WI38 (cell line): ENCODE data around the gene IL12RB2.

ENCODE experiments used
- H3K4me3 ChIP-seq: 2 replicates; pipeline ENCODE4 v1.5.1; 2011; ENCODE audit warnings: low read depth, mild to moderate bottlenecking, control low read depth, low read length
- CTCF ChIP-seq: IDR thresholded peaks from 2 replicates; pipeline ENCODE4 v1.5.1; 2012; ENCODE audit warnings: low read depth, mild to moderate bottlenecking, control low read depth, low read length

IL12RB2 gene

GRCh38 chr1:67336783-67337182 lies 29.1 kb downstream of the IL12RB2 start:
- no peak for TF ChIP-seq CTCF
- no peak overlapping the region for H3K4me3 ChIP-seq

GRCh38 chr1:67338642-67339041 lies 31.0 kb downstream of the IL12RB2 start:
- no peak for TF ChIP-seq CTCF
- no peak overlapping the region for H3K4me3 ChIP-seq

GRCh38 chr1:67339623-67340343 lies 32.1 kb downstream of the IL12RB2 start:
- no peak overlapping the region for H3K4me3 ChIP-seq
- no peak for TF ChIP-seq CTCF

GRCh38 chr1:67342076-67342890 lies 34.6 kb downstream of the IL12RB2 start:
- no peak overlapping the region for H3K4me3 ChIP-seq
- no peak for TF ChIP-seq CTCF

GRCh38 chr1:67345556-67345955 lies 37.9 kb downstream of the IL12RB2 start:
- TF ChIP-seq CTCF: no peak
- H3K4me3 ChIP-seq: no peak overlapping the region

GRCh38 chr1:67346982-67347381 lies 39.3 kb downstream of the IL12RB2 start:
- no peak overlapping the region for H3K4me3 ChIP-seq
- TF ChIP-seq CTCF: no peak
